ENCODE results near the gene C2CD3.
"Not testable (repeated sequence)": the region's sequence is repeated elsewhere in the genome, so short reads cannot be mapped to it uniquely, and the experiment has no call there.

Gene C2CD3

DNA sequence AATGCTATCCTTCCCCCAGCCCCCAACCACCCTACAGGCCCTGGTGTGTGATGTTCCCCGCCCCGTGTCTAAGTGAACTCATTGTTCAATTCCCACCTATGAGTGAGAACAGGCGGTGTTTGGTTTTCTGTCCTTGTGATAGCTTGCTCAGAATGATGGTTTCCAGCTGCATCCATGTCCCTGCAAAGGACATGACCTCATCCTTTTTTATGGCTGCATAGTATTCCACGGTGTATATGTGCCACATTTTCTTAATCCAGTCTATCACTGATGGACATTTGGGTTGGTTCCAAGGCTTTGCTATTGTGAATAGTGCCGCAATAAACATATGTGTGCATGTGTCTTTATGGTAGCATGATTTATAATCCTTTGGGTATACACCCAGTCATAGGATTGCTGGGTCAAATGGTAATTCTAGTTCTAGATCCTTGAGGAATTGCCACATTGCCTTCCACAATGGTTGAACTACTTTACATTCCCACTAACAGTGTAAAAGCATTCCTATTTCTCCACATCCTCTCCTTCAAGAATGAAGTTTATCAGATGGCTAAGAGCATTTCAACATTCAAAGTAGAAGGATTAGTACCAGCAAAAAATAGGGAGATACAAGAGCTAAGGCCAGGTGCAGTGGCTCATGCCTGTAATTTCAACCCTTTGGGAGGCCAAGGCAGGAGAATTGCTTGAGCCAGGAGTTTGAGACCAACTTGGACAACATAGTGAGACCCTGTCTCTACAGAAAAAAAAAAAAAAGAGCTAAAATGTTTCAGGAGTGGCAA is 50.4 kb downstream of the C2CD3 start:
- DNase-seq: not testable (repeated sequence)

DNA sequence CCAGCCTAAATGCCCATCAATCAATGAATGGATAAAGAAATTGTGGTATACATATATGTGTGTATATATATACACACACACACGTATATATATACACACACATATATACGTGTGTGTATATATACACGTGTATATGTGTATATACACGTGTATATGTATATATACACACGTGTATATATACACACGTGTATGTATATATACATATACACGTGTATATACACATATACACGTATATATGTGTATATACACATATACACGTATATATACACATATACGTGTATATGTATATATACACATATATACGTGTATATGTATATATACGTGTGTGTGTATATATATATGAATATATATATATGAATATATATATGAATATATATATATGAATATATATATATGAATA is 54.1 kb downstream of the C2CD3 start:
- no peak for DNase-seq

DNA sequence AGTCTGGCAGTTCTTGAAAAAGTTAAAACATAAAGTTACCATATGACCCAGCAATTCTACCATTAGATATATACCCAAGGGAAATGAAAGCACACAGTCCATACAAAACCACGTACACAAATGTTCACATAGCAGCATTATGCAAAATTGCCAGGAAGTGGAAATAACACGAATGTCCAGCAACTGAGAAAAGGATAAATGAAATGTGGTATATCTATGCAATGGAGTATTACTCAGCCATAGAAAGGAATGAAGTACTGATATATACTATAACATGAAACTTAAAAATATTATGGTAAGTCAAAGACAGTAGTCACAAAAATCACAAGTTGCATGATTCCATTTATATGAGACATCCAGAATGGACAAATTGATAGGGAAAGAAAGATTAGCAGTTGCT is 57.9 kb downstream of the C2CD3 start:
- no peak for DNase-seq

DNA sequence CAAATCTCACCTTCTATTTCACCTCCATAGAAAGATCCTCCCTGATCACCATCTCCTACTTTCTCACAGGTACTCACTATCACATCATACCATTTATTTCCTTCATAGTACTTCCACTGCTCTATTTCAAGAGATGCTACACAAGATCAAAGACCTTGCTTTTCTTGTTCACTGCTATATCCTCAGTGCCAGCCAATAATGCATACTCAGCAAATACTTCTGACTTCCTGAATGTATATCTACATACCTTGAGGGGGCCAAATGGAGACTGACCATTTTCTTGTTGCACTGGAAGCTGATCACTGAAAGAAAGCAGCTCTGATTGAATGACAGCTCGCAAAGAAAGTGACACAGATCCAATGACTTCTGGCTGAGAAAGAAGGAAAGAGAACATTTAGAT is 64.7 kb downstream of the C2CD3 start:
- DNase-seq: no peak

DNA sequence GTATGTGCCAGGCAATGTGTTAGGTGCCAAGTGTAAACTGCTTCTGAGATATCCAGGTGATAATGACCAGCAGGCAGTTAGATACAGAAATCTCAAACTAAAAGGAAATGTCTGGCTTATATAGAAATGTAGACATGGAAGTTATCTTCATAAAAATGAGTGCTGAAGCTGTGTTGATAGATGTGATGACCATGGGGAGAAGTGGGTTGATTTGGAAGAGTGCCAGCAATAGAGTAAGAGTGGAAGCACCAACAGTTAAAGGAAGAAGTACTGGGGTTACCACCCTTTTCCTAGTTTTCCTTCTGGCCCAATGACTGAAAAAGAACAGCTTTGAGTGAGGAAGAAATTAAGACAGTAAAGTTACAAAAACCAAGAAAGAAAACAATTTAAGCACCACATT is 68.5 kb downstream of the C2CD3 start:
- DNase-seq: no peak

DNA sequence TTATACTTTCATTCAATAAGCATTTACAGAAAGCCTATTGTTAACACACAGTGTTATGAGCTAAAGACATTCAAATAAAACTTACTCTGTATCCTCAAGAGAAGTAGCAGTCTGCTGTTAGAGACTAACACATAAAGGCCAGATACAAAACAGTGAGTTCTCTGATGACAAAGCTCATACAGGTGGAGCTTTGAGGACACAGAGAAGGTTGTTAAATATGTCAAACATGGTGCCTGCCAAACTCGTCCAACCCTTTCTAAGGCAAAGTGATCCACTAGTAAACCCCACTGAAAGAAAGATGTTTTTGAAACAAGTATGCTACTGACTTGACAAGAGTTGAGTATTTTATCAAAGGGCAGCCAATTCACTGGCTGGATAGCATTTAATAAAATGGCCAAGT is 70.1 kb downstream of the C2CD3 start:
- no peak for DNase-seq

DNA sequence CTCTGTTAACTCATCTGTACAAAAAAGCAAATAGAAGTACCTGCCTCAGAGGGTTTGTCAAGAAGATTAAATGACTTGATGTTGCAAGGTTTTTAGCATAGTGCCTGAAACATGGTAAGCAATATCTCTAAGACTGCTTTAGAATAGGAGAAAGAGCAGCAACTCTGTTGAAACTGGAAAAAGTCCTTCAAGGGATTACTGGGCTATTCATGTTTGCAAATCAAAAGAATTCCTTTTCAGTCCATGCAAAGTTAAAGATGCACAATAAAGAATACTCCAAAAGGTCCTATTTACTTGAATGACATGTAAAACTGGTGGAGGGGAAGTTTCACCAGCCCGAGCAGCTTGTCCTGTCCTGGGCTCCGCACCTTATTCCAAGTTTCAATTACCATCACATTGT is 70.6 kb downstream of the C2CD3 start:
- no peak for DNase-seq

DNA sequence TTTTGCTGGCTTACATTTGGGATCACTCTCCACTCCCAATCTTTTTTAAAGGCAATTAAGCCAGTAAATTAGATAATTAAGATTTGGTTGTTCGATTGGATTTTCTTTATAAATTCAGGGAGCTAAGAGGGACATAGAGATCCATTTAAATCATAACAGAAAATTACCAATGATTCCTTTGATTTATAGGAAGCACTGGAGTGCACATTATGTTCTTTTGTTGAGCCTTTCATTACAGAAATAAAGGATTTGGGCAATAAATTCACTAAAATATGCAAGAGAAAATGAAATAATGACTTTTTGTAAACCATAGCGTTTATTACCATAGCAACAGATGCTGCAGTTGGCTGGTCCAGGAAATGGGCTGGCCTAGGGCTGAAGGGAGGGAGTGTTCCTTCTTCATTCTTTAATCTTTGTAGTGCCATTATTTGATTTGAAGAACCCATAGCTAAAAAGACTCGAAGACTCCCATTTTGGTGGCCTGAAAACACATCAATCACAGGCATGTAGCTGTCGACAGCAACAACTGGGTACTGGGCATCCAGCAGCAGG is 73.0 kb downstream of the C2CD3 start:
- no peak for DNase-seq

DNA sequence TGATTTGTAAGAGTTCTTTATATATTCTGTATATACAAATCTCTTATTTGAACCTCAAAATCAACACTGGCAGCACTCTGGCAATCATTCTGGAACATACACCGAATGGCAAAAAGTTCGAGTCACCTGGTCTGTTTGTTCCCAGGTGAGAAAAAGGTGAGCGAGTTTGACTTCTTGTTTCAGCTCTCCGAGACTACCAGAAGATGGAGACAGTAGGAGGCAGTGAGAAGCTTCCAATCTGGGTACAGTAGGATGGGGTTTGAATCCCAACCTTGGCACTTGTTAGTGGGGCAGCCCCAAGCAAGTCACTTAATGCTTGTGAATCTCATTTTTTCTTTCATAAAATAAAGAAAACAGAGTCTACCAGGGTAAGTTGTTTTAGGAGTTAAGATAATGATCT is 76.4 kb downstream of the C2CD3 start:
- no peak for DNase-seq

DNA sequence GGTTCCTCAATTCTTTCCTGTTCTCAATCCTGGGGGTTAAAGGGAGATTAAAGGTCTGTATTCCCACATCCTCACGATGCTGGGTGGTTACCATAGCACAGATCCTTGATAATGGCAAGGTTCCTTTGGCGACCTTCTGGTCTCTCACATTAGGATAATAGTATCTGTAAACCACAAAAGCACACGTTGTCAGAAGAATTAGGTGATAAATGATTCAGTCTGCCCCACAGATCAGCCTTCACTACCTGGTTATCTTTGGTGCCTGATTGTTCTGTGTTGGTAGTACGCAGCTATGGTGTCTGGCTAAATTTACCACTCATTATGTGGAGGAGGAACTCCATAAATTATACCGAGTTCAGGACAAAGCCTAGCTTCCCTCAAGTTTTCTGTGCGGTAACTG is 78.4 kb downstream of the C2CD3 start:
- DNase-seq: no peak

DNA sequence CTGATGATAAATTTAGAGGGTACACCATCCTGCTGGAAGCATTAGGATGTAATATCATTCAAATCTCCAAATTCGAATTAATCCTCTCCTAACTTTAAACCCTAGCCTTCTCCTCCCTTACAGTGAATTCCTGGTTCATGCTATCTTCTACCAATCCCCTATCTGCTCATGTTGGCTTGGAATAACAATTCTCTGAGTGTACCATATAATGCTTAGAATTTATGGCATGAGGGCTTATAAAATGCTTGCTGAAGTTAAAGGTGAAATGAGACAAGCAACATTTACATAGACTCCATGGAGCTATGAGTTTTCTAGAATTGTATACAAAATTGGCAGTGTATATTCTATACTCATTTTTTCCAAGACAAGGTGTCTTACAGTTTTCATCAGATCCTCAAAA is 79.3 kb downstream of the C2CD3 start:
- DNase-seq: no peak

DNA sequence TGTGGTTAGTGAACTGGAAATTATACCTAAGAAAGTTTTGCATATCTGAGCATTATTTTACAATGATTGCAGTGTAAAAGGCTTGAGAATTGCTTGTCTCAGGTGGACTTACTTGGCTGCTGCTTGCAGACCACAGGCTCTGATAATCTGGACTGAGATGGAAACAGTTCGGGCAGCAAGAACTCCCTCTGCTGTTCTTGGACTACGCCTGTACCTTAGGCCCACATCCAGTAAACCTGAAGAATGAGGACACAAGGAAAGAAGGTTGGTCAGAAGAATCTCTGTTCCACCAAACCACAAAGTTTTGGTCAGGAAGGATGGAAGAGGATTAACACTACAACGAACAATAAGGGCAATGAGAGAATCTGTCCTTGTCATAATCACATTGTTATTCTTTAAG is 80.1 kb downstream of the C2CD3 start:
- no peak for DNase-seq

DNA sequence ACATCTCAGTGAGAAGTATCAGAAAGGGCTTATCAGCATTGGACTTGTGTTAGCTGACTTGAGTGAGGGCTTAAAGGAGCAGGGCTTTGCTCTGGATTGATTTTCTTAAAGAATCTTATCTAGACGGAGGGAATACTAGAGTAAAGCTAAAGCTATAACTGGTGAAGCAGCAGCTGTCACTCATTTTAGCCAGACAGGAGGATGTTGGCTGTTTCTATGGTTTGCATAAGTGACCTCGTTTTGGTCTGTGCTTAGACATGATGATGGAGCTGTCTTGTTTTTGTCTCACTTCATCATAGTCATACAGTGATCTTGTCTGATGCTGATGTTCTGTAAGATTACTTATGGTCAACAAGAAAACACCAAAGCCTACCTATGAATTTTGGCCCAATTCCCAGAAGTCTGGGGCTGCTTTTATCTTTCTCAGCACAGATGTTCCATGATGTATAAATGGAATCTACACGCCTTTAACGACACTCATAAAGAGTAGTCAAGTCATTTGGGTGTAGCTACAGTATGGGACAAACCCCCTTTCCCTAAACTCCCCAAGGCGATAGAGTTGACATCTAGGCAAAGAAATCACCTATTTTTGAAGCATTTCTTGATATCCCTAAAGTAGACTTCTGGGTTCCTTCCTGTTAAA is 84.4 kb downstream of the C2CD3 start:
- DNase-seq: no peak

DNA sequence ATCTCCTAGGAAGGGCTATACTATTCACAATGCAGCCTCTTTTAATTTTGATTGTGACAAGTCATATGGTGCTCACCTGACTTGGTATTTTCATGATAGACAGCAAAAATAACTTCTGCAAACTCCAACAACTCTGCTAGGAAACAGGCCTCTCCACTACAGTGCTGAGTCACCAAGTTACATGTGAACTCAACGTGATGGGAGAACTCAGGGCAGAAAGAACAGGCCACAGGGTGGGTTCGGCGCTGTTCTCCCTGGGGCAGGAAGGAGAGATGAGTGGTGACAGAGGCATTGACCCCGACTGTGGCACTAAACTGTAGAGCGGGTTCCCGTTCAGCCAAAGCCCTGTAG is 85.3 kb downstream of the C2CD3 start:
- DNase-seq: no peak

DNA sequence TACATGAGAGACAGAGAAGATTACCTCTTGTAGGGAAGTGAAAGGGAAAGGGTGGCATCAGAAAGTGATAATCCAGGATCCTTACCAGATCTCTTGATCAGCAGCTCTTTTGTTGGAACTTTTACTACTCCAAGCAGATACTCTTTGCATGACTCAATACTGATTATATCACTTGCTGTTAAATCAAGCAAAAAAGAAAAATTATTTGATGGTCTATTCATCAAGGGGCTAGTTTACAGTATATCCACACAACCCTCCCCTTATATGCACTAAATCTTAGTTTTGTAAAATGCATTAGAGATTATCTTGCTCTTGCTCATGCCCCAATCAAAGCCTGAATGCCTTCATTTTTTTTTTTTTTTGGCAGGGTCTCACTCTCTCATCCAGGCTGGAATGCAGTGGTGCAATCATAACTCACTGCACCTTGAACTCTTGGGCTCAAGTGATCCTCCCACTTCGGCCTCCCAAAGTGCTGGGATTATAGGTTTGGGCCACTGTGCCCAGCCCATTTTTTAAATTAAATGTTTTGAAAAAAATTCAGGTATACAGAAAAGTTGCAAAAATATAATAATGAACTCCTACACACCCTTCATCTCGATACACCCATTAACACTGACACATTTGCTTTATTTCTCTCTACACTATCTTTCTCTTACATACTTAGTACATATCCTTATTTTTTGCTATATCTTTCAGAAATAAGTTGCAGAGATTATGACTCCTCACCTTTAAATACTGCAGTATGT is 85.8 kb downstream of the C2CD3 start:
- no peak for DNase-seq

DNA sequence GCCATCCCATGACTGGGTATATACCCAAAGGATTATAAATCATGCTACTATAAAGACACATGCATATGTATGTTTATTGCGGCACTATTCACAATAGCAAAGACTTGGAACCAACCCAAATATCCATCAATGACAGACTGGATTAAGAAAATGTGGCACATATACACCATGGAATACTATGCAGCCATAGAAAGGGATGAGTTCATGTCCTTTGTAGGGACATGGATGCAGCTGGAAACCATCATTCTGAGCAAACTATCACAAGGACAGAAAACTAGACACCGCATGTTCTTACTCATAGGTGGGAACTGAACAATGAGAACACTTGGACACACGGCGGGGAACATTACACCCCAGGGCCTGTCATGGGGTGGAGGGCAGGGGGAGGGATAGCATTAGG is 86.9 kb downstream of the C2CD3 start:
- not testable (repeated sequence) for DNase-seq

DNA sequence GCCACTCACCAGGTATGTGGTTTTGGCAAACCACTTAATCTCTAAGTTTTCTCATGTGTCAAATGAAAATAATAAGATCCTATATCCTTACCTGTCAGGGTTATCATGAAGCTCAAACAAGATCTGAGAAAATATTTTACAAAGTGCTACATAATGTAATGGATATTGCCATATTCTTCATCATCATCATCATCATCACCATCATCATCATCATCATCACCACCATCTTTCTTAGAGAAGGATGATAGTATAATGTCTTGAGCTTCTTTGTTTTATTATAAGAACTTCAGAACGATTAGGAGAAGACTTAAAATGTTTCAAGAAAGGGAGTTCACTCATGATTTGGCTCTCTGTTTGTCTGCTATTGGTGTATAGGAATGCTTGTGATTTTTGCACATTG is 89.4 kb downstream of the C2CD3 start:
- no peak for DNase-seq

DNA sequence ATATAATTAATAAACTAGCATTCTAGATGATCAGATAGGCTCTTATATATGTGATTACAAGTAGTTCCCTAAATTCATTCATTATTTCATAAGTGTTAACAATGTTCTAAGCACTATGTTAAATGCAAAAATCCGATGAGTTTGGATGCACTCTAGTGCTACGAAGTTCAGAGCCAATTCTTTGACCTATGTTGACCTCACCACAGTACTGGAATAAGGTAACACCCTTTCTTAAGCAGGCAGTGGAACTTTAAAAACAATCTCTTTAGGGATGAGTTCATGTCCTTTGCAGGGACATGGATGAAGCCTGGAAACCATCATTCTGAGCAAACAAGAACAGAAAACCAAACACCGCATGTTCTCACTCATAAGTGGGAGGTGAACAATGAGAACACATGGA is 93.6 kb downstream of the C2CD3 start:
- no peak for DNase-seq

DNA sequence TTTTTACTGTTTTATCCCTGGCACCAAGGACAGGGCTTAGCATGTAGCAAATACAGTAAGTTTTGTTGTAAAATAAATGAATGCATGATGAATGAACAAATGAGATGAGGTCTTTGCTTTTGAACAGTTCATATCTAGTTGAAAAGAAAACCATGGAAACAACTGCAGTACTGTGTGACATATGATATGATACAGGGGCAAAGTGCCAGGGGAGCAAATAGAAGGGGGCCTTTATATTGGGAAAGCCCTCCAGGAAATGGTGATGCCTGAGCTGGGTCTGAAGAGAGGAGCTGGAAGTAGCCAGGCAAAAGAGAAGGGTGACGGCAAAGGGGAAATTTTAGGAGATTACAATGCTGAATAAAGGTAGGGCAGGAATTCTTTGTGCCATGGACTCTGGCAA is 98.1 kb downstream of the C2CD3 start:
- DNase-seq: no peak

DNA sequence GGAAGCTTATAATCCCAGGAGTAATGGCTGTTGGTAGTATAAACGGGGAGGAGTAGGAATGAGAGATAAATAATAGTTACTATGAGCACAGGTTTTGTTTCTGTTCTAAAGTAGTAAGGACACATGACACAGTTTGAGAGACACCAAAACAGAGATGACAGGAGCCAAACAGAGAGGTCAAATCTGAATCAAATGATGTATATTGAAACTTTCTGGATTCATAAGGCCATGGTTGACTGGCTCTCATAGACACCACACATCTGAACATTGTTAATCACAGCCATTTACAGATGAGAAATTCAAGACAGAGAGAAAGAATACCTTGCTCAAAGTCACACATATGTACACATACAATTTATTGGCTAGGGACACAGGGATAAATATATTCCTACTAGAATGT is 98.5 kb downstream of the C2CD3 start:
- DNase-seq: no peak

DNA sequence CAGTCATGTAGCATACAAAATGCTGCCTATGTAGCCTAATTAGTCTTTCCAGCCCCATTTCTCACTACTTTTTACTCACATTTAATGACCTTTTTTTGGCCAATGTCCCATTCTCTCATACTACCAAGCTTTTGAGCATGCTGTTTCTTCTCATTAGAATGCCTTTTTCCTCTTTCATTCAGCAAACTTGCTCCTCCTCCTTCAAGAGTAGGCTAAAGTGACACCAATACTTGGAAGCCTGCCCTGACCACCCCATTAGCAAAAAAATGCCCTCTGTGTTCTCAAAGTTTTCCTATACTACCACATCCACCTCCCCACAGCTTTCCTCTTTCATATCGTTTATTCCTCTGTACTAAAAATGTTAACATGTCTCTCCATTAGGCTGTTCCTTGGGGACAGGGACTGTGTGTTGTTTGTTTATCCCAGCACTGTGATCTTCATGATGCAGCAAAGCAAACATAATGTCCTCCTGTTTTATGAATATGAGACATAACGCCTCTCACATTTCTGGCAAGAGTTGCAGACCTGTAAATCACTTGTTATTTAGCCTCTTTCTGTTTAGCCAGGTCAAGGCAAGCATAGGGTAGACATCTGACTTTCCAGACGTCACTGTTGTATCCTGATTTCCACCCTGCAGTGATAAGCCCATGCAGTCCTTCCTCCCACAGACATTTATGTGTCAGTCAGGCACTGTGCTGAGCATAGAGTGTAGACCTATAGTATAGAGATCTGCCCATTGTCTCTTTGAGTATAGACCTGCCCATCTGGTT is 99.9 kb downstream of the C2CD3 start:
- DNase-seq: no peak

DNA sequence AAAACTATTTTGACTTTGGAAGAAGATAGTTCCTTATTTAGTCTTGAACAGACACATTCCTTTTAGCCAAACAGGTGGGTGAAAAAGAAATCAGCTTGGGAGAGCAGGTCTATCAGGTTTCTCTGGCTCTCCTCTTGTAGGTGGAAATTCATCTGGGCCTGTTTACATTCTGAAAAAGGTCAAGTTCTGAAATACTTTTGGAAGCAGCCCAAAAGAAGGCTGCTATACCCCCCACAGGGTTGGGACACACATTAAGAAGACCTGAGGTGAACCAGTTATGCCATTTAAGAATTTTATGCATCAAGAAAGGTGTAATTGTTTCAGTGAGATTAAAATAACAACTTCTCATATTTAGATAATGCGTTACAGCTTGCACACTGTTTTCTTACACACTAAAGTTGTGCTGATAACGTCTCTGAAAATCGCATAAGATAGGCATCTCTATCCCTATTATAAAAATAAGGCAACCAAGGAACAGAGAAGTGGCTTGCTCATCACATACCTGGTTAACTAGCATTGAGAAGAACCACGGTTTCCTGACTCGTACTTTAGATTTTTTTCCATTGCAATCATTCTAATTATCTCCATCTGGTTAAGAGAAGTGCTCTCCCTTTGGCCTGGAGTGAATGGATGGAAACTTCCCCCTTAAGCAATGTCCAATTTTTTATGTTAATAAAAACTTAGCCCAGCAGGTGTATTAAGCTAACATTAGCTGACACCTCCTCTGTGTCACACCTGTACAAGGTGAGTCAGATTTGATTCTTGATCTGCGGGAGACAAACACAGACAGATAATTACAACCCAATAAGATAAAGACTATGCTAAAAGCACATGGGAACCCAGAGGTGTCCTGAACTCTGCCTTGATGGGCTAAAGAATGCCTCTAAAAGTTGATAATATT is 101.4 kb downstream of the C2CD3 start:
- no peak for DNase-seq

Data from cerebellar nuclear complex (tissue), 1 donor.